HG03432 (cell line): ENCODE measurements around the gene CDK16.
A peak's percentile ranks its signal among the peaks of the same experiment; 100 is the strongest.

Experiments used
- ATAC-seq: cut with Tn5 transposase; IDR thresholded peaks from one replicate; pipeline ENCODE4 v1.9.1; 2021; ENCODE audit warnings: mild to moderate bottlenecking, moderate library complexity; ENCODE audit not compliant: unreplicated experiment

Gene CDK16

DNA sequence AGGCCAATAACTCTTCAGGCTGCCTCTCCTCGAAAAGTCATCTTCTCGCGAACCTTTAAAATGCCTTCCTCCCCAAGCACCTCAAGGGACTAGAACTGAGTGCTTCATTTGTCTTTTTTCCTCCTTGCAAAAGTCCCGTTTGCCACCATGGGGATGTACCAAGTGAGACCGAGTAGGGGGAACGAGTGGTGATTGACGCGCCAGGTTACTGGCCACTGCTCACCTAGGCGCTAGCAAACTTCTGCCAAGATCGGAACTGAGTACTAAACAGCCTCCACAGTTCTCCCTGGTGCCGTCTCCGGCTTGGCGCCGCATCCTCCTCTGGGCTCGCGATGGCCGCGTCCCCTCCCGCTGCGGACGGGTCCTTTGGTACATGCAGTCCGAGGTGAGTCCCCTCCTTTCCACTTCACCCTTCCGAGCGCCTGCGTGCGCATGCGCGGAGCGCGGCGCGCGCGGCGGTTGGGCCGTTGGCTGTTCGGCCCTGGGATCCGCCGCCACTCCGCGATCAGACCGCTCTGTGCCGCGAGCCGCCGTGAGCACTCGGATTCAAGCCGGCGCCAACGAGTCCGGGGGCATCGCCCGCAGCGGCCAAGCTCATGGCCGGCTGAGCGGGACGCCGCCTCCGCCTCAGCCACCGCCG, at the start of gene CDK16:
TSS of gene CDK16 (plus strand) at position 402 of the 640 bp plus-strand sequence. CDS start 4,877 bp downstream, outside the sequence.
- peak; percentile 48 for ATAC-seq

DNA sequence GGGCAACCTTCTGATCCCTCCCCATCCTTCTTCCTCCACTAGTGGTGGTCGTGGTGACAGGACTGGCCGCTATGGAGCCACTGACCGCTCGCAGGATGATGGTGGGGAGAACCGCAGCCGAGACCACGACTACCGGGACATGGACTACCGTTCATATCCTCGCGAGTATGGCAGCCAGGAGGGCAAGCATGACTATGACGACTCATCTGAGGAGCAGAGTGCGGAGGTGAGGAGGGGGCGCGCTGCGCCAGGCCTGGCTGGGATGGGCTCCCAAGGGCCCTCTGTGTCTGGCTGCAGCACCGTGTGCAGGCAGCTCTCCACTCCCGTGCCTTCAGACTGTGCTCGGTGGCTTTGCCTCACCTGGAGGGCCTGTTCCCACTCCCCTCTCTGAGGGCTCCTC, 49.2 kb upstream of the CDK16 start:
- ATAC-seq, result no peak

- ATAC-seq, result no peak
Measured at GRCh38 chrX:47169726-47170515, 48.6 kb upstream of the CDK16 start.

DNA sequence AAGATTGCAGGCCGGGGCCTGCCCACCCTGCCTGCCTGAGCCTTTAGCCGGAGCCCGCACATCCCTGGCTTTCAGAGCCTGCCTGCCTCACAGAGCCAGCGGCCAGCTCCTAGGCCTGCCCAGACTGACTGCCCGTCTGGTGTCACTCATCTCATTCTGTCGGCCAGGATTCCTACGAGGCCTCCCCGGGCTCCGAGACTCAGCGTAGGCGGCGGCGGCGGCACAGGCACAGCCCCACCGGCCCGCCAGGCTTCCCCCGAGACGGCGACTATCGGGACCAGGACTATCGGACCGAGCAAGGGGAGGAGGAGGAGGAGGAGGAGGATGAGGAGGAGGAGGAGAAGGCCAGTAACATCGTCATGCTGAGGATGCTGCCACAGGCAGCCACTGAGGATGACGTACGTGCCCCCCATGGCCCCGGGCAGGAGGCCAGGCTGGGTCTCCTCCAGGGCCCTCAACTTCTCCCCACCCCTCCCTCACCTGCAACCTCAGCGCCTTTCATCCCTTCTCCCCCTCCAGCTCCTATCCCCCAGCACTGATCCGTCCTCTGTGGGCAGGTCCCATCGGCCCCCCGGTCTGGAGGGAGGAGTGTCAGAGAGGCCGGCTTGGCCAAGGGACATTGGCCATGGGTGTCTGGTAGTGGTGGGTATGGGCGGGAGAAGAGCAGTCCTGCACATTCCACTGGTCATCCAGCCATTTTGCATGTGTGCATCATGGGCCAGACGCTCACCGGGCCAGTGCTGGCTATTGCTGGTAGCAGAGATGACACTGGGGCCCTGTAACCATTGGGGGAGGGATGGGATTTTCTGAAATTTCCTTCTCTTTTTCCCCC, 47.4 kb upstream of the CDK16 start:
- no peak for ATAC-seq

- ATAC-seq, result no peak
Measured at GRCh38 chrX:47171996-47172395, 46.5 kb upstream of the CDK16 start.

DNA sequence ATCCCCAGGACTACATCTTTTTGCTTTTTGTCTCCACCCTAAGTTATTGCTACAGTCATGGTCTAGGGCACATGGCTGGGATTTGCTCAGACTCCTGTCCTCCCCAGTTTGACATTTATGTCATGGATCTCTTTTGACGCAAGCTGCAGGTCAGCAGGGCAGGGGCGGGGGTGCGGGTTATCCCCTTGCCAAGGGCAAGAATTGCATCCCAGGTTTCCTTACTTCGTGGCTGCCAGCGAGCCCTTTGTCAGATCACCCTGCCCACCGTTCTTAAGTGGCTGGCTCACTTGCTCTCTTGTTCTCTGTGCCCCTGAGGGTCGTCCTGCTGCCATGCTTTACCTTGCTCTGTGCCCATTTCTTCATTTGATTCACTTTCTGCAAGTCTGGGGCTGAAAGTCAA, 45.9 kb upstream of the CDK16 start:
- ATAC-seq, result no peak

GRCh38 chrX:47172971-47173792, 45.3 kb upstream of the CDK16 start:
- no peak for ATAC-seq

- no peak for ATAC-seq
Measured at GRCh38 chrX:47174376-47174775, 44.1 kb upstream of the CDK16 start.

DNA sequence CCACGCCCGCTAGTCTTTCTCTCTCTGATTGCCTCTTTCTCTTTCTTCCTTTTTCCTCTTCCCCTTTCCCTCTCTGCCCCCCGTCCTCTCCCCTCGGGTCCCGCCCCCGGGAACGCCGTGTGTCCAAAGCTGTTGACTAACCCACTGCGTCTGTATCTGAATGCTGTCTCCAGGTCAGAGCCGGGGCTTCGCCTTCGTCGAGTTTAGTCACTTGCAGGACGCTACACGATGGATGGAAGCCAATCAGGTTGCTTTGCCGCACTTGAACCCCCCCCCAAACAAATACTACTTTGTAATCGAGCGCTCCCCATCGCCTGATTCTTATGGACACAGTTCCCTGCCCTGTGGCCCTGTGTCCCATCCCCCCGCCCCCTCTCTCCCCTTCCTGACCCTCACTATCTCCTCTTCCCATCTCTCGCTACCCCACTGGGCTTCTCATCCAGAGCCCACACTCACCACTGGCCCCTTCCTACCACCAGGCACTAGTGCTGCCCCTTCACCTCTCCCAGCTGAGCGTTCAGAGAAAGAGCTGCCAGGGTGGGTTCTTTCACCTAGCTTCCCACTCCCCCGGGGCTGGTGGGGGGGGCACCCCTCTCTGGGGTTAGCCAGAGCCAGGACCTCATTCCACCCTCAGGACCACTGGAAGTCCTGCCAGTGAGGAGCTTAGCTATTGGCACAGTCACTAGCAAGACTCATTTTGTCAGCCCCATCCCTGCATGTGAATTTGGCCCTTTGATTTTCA, 43.5 kb upstream of the CDK16 start:
- ATAC-seq, result no peak

DNA sequence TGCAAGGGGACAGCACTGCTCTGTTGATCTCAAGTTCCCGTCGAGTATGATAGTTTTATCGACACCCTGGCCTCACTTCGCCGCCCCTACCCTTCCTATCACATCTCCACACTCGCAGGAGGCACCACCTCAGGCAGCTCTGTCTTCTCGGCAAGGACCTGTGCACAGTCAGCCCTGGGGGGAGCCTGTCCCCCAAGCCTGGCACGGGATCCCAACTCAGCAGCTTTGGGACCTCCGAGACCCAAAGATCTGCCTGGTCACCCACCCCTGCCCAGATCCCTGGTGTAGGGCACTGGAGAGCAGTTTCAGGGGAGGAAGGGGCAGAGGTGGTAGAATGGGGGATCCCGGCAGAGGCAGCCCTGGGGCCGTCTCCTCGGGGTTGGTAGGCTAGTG, 42.9 kb upstream of the CDK16 start:
- no peak for ATAC-seq

GRCh38 chrX:47176101-47176740, 42.3 kb upstream of the CDK16 start:
- no peak for ATAC-seq

GRCh38 chrX:47177079-47177478, 41.4 kb upstream of the CDK16 start:
- ATAC-seq, result no peak

- ATAC-seq, result no peak
Measured at GRCh38 chrX:47178337-47178736, 40.1 kb upstream of the CDK16 start.

DNA sequence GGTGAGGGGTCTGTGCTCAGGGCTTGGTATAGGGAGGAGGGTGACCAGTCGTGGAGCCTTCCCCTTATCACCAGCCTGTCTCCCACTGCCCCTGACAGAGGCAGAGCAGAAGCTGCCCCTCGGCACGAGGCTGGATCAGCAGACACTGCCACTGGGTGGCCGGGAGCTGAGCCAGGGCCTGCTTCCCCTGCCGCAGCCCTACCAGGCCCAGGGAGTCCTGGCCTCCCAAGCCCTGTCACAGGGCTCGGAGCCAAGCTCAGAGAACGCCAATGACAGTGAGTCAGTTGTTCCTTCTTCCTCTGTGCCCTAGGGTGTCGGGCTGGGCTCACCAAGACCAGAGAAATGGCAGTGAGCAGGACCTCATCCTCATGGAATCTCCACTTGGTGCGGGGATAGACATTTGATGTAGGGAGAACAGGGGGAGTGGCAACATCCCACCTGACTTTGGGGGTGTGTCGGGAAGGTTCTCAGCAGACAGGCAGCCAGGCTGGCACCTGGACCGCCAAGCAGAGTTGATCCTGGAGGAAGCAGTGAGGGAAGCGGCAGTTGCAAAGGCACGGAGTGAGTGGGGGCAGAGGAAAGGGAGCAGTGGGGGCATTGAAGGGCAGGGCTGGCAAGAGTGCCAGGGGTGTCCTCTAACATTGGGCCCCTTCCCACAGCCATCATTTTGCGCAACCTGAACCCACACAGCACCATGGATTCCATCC, 39.1 kb upstream of the CDK16 start:
- ATAC-seq, result no peak

- ATAC-seq, result no peak
Measured at GRCh38 chrX:47179928-47180255, 38.6 kb upstream of the CDK16 start.

GRCh38 chrX:47180346-47180745, 38.1 kb upstream of the CDK16 start:
- ATAC-seq, result no peak

- ATAC-seq, result no peak
Measured at GRCh38 chrX:47181301-47181700, 37.2 kb upstream of the CDK16 start.

DNA sequence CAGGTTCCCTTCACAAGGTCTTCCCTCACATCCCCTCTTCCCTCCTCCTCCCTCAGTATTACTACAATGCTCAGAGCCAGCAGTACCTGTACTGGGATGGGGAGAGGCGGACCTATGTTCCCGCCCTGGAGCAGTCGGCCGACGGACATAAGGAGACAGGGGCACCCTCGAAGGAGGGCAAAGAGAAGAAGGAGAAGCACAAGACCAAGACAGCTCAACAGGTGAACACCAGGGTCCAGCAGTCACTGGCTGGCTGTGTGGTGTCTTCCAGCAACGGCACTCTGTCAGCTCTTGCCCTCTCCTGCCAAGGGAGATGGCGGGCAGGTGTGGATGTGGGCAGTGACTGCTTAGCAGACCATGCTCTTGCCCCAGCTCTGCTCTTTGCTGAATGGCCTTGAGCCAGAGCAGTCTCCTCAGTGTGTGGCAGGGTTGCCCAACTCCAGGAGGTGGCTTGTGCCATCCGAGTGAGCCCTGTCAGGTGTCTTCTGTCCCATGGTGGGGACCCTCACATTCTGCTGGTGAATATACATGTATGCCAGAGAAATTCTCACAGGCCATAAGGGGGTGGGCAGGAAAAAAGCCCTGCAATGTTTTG, 36.3 kb upstream of the CDK16 start:
- no peak for ATAC-seq

- no peak for ATAC-seq
Measured at GRCh38 chrX:47184486-47184885, 34.0 kb upstream of the CDK16 start.
